ENCODE measurements around the gene HDAC9.

HDAC9 gene

GRCh38 chr7:18666107-18666728, 170.7 kb downstream of the HDAC9 start:
- peak; percentile 8 for DNase-seq (ENCODE audit: low read depth)

GRCh38 chr7:18667466-18667865, 171.9 kb downstream of the HDAC9 start:
- DNase-seq (ENCODE audit: low read depth): no peak

- DNase-seq (ENCODE audit: low read depth): no peak
These were observed 175.6 kb downstream of the HDAC9 start for GRCh38 chr7:18671176-18671575.

- no peak for DNase-seq (ENCODE audit: low read depth)
These were observed 180.0 kb downstream of the HDAC9 start for GRCh38 chr7:18675579-18675978.

- DNase-seq (ENCODE audit: low read depth): no peak
These were observed 183.7 kb downstream of the HDAC9 start for GRCh38 chr7:18679261-18679660.

GRCh38 chr7:18680576-18680975, 185.0 kb downstream of the HDAC9 start:
- no peak for DNase-seq (ENCODE audit: low read depth)

- DNase-seq (ENCODE audit: low read depth): no peak
These were observed 189.4 kb downstream of the HDAC9 start for GRCh38 chr7:18684916-18685315.

- DNase-seq (ENCODE audit: low read depth): no peak
These were observed 190.4 kb downstream of the HDAC9 start for GRCh38 chr7:18685971-18686370.

GRCh38 chr7:18689551-18689950, 194.0 kb downstream of the HDAC9 start:
- no peak for DNase-seq (ENCODE audit: low read depth)

- no peak for DNase-seq (ENCODE audit: low read depth)
These were observed 197.9 kb downstream of the HDAC9 start for GRCh38 chr7:18693406-18693805.

- no peak for DNase-seq (ENCODE audit: low read depth)
These were observed 198.3 kb downstream of the HDAC9 start for GRCh38 chr7:18693816-18694215.

GRCh38 chr7:18694484-18694883, 198.9 kb downstream of the HDAC9 start:
- DNase-seq (ENCODE audit: low read depth): no peak

GRCh38 chr7:18694911-18695310, 199.4 kb downstream of the HDAC9 start:
- DNase-seq (ENCODE audit: low read depth): no peak

GRCh38 chr7:18698258-18698734, 202.7 kb downstream of the HDAC9 start:
- DNase-seq (ENCODE audit: low read depth): no peak

- no peak for DNase-seq (ENCODE audit: low read depth)
These were observed 204.6 kb downstream of the HDAC9 start for GRCh38 chr7:18700147-18700546.

GRCh38 chr7:18702071-18702829, 206.7 kb downstream of the HDAC9 start:
- DNase-seq (ENCODE audit: low read depth): no peak

- no peak for DNase-seq (ENCODE audit: low read depth)
These were observed 208.1 kb downstream of the HDAC9 start for GRCh38 chr7:18703685-18704084.

- no peak for DNase-seq (ENCODE audit: low read depth)
These were observed 211.1 kb downstream of the HDAC9 start for GRCh38 chr7:18706670-18707069.

GRCh38 chr7:18708204-18708603, 212.7 kb downstream of the HDAC9 start:
- no peak for DNase-seq (ENCODE audit: low read depth)

- DNase-seq (ENCODE audit: low read depth): no peak
These were observed 220.4 kb downstream of the HDAC9 start for GRCh38 chr7:18715988-18716387.

- no peak for DNase-seq (ENCODE audit: low read depth)
These were observed 225.9 kb downstream of the HDAC9 start for GRCh38 chr7:18721429-18721828.

- no peak for DNase-seq (ENCODE audit: low read depth)
These were observed 228.8 kb downstream of the HDAC9 start for GRCh38 chr7:18724318-18724717.

GRCh38 chr7:18727115-18727870, 231.7 kb downstream of the HDAC9 start:
- DNase-seq (ENCODE audit: low read depth): no peak

Measured in activated T-helper 1 cell treated with Interleukin-2 at 50 U/mL for 16 hours (primary cell).